ENCODE results near the gene UNC5C. TPM values are rescaled to one million over a fixed set of nuclear protein-coding genes. Genes with fewer than 3 reads are reported as not detected.

UNC5C gene
- total RNA-seq, 4 donors from 2014 or later: 0.98 to 2.3 (median 1.2) TPM

- Histone ChIP-seq H3K36me3 (no peaks in the 10 kb centered on the region), H3K27ac (no peak overlapping the region), H3K4me1 (no peaks in the 10 kb centered on the region), H3K27me3 (no peaks in the 10 kb centered on the region), H3K9me3 (no peaks in the 10 kb centered on the region), H3K4me3 (no peak overlapping the region)
- whole genome bisulfite sequencing: 71% methylated on average over 2 of the region's 2 CpGs
- no peak for DNase-seq (ENCODE audit: low spot score in 2 of 2)
- no peak for TF ChIP-seq CTCF (IDR thresholded peaks at IDR 0.05)
- no peak for TF ChIP-seq POLR2A (IDR thresholded peaks at IDR 0.05)
- no peak for TF ChIP-seq POLR2AphosphoS5 (IDR thresholded peaks at IDR 0.05)
- TF ChIP-seq EP300 (IDR thresholded peaks at IDR 0.05): no peak
These were observed 15.0 kb upstream of the UNC5C start for GRCh38 chr4:95563638-95564337.

GRCh38 chr4:95560774-95561173 is 12.0 kb upstream of the UNC5C start:
- 50% methylated on average over 1 of the region's 1 CpG for WGBS
- no peaks in the 10 kb centered on the region for H3K36me3 ChIP-seq
- no peak overlapping the region for H3K27ac ChIP-seq
- no peak for DNase-seq (ENCODE audit: low spot score in 2 of 2)
- H3K4me1 ChIP-seq: no peaks in the 10 kb centered on the region
- H3K27me3 ChIP-seq: no peaks in the 10 kb centered on the region
- H3K9me3 ChIP-seq: no peaks in the 10 kb centered on the region
- no peak overlapping the region for H3K4me3 ChIP-seq
- no peak for TF ChIP-seq POLR2AphosphoS5 (IDR thresholded peaks at IDR 0.05)
- TF ChIP-seq CTCF (IDR thresholded peaks at IDR 0.05): no peak
- TF ChIP-seq POLR2A (IDR thresholded peaks at IDR 0.05): no peak
- TF ChIP-seq EP300 (IDR thresholded peaks at IDR 0.05): no peak

- no peak overlapping the region for H3K27ac ChIP-seq
- H3K27me3 ChIP-seq: peaks cover 9% of the 10 kb centered on the region
- TF ChIP-seq CTCF (IDR thresholded peaks at IDR 0.05) (no peak), POLR2AphosphoS5 (IDR thresholded peaks at IDR 0.05) (no peak), POLR2A (IDR thresholded peaks at IDR 0.05) (no peak), EP300 (IDR thresholded peaks at IDR 0.05) (no peak)
- no peaks in the 10 kb centered on the region for H3K36me3 ChIP-seq
- H3K9me3 ChIP-seq: no peaks in the 10 kb centered on the region
- 64% methylated on average over 4 of the region's 4 CpGs for WGBS
- no peak for DNase-seq (ENCODE audit: low spot score in 2 of 2)
- no peaks in the 10 kb centered on the region for H3K4me1 ChIP-seq
- no peak overlapping the region for H3K4me3 ChIP-seq
These were observed 7.6 kb upstream of the UNC5C start for GRCh38 chr4:95556207-95556859.

- no peak for DNase-seq (ENCODE audit: low spot score in 2 of 2)
- Histone ChIP-seq H3K9me3 (no peaks in the 10 kb centered on the region), H3K27me3 (peaks cover 30% of the 10 kb centered on the region), H3K27ac (no peak overlapping the region), H3K4me3 (no peak overlapping the region), H3K4me1 (peaks cover 21% of the 10 kb centered on the region), H3K36me3 (no peaks in the 10 kb centered on the region)
- TF ChIP-seq POLR2A (IDR thresholded peaks at IDR 0.05): no peak
- TF ChIP-seq POLR2AphosphoS5 (IDR thresholded peaks at IDR 0.05): no peak
- TF ChIP-seq EP300 (IDR thresholded peaks at IDR 0.05): no peak
- TF ChIP-seq CTCF (IDR thresholded peaks at IDR 0.05): no peak
- 48% methylated on average over 4 of the region's 4 CpGs for WGBS
These were observed 4.3 kb upstream of the UNC5C start for GRCh38 chr4:95552942-95553550.

- TF ChIP-seq EP300 (IDR thresholded peaks at IDR 0.05) (no peak), POLR2A (IDR thresholded peaks at IDR 0.05) (no peak), CTCF (IDR thresholded peaks at IDR 0.05) (no peak), POLR2AphosphoS5 (IDR thresholded peaks at IDR 0.05) (no peak)
These were observed 2.9 kb upstream of the UNC5C start for GRCh38 chr4:95551653-95552052.

More at GRCh38 chr4:95551653-95552052, 2.9 kb upstream of the UNC5C start:
- Histone ChIP-seq H3K27ac (no peak overlapping the region), H3K27me3 (peaks cover 44% of the 10 kb centered on the region), H3K36me3 (no peaks in the 10 kb centered on the region), H3K9me3 (no peaks in the 10 kb centered on the region), H3K4me3 (no peak overlapping the region), H3K4me1 (peaks cover 27% of the 10 kb centered on the region)
- DNase-seq (ENCODE audit: low spot score in 2 of 2): no peak
- WGBS: 72% methylated on average over 2 of the region's 2 CpGs
